Retinal pigment epithelial cell (primary cell): ENCODE results near the gene ATP6AP2.

Source experiments
- DNase-seq: peaks from one replicate; pipeline ENCODE4 v3.0.0-alpha.2; 2010; ENCODE audit warnings: low read depth
- H3K4me3 ChIP-seq: 2 replicates; pipeline ENCODE4 v1.5.1; 2011; ENCODE audit warnings: mild to moderate bottlenecking, low read length, control low read depth, moderate library complexity
- TF ChIP-seq, protein P1 (sequence below): conservative IDR thresholded peaks from 2 replicates; pipeline ENCODE4 v1.5.1; 2011; ENCODE audit warnings: low read depth, low read length, control low read depth, inconsistent platforms

Gene ATP6AP2

DNA sequence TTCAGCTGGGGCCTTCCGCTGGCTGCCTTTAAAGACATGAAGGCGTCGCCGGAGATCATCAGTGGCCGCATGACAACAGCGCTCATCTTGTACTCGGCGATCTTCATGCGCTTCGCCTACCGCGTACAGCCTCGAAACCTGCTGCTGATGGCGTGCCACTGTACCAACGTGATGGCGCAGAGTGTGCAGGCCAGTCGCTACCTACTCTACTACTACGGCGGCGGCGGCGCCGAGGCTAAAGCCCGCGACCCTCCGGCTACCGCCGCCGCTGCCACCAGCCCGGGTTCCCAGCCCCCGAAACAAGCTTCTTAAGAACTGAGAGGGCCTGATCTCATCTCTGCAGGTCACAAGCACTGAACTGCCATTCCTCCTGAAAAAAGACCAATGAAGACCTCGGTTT is 42.9 kb downstream of the ATP6AP2 start:
- H3K4me3 ChIP-seq, result no peak overlapping the region
- DNase-seq, result no peak
- TF ChIP-seq, protein P1, sequence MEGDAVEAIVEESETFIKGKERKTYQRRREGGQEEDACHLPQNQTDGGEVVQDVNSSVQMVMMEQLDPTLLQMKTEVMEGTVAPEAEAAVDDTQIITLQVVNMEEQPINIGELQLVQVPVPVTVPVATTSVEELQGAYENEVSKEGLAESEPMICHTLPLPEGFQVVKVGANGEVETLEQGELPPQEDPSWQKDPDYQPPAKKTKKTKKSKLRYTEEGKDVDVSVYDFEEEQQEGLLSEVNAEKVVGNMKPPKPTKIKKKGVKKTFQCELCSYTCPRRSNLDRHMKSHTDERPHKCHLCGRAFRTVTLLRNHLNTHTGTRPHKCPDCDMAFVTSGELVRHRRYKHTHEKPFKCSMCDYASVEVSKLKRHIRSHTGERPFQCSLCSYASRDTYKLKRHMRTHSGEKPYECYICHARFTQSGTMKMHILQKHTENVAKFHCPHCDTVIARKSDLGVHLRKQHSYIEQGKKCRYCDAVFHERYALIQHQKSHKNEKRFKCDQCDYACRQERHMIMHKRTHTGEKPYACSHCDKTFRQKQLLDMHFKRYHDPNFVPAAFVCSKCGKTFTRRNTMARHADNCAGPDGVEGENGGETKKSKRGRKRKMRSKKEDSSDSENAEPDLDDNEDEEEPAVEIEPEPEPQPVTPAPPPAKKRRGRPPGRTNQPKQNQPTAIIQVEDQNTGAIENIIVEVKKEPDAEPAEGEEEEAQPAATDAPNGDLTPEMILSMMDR, result no peak

DNA sequence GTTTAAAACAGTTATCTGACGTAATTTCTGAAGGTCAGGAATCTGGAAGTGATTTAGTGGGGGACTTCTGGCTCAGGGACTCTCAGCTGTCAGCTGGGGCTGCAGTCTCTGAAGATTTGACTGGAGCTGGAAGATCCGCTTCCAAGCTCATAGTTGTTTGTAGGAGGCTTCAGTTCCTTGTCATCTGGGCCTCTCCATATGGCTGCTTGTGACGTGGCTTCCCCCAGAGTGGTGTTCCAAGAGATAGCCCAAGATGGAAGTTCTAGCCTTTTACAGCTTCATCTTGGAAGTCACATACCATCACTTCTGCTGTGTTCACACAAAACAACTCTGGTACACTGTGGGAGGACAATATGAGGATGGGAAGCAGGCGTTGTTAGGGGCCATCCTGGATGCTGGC is 44.5 kb downstream of the ATP6AP2 start:
- H3K4me3 ChIP-seq, result no peak overlapping the region
- TF ChIP-seq, protein P1, result no peak
- no peak for DNase-seq

DNA sequence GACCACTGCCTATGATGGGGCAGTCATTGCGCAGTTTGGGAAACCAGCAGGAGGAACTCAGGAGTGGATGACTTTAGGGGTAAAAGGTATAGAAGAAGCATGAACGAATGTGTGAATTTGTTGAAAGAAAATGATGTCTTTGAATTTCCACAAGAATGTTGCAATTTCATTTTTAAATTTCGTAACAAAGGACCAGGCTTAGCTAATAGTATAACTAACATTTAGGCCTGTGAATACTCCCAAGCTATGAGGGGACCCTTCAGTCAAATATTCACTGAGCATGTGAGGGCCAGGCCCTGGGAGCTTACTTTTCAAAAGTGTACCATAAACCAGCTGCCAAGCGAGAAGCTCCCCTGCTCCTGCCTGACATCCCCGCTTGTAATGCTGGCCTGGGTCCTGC is 47.7 kb downstream of the ATP6AP2 start:
- DNase-seq, result no peak
- TF ChIP-seq, protein P1, result no peak
- no peak overlapping the region for H3K4me3 ChIP-seq

DNA sequence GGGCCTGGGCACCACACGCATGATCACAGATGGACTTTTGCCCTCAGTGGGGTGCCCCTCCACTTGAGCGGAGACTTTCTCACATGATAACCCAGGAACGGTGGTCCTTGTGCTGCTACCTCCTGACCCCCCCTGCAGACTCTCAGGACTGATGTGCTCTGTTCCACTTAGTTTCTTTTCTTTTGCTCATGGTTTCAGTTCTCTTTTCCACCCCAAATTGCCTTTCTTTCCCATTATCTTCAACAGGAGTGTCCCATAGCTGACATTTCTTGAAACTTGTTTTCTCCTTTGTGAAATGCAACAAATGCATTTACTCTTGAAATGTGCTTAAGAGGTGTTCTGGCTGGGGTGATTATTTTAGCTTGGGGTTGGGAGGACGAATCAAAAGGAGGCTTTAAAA is 51.4 kb downstream of the ATP6AP2 start:
- no peak overlapping the region for H3K4me3 ChIP-seq
- TF ChIP-seq, protein P1, result no peak
- no peak for DNase-seq

DNA sequence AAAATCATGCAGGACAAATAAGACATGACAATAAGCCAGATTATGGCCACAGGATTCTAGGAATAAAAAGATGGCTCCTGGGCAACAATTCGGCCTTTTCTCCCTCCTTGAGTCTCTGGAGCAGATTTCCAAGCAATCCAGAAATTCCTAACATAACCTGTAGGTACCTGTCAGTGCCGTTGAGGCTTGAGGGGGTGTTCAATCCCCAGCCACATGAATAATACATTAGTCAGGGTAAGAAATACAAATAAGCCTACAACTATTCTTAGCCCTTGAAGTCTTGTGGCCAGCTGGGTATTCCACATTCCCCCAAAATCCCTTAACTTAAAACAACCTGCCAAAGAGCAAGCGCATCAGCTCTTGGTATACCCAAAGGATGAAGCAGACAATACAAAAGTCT is 56.9 kb downstream of the ATP6AP2 start:
- TF ChIP-seq, protein P1, result no peak
- no peak overlapping the region for H3K4me3 ChIP-seq
- DNase-seq, result no peak

DNA sequence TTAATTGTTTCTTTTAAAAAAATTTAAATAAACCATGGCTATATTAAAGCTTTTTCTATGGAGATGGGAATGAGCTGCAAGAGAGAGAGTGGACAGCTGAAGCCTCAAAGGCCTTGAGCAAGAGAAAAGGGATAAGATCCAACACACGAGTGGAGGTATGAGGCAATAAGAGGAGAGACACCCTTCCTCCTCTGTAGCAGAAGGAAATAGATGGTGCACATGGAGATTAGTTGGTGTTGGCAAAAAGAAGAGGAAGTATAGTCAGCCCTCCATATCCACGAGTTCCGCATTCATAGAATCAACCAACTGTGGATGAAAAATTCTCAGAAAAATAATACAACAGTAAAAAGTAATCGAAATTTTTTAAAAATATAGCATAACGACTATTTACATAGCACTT is 63.4 kb downstream of the ATP6AP2 start:
- no peak overlapping the region for H3K4me3 ChIP-seq
- TF ChIP-seq, protein P1, result no peak
- DNase-seq, result no peak

DNA sequence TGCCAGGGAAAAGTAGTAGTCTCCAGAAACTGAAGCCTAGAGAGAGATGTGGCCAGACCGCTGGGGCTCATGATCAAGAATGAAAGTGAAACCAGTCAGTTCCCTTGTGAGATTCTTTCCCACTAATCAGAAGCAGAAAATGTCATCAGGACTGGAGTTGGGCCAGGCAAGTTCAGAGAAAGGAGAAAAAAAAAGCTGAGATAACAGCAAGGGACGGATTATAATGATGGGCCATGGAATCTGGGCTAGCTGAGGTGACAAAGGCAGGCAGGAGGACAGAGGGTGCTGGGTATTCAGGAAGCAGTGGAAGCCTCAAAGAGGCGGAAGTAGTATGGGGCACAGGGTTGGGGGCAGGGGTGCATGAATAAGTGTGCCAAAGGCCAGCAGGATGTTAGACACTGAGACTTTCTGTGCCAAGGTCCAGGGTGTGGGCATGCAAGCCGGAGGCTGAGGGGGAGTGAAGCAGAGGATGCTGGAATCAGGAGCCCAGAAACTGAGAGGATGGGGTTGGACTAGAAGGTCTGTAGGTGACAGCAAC is 64.1 kb downstream of the ATP6AP2 start:
- H3K4me3 ChIP-seq, result no peak overlapping the region
- peak; percentile 17 for DNase-seq
- TF ChIP-seq, protein P1, result no peak
